Measurements from ENCODE around the gene GRIP2.

Gene GRIP2

DNA sequence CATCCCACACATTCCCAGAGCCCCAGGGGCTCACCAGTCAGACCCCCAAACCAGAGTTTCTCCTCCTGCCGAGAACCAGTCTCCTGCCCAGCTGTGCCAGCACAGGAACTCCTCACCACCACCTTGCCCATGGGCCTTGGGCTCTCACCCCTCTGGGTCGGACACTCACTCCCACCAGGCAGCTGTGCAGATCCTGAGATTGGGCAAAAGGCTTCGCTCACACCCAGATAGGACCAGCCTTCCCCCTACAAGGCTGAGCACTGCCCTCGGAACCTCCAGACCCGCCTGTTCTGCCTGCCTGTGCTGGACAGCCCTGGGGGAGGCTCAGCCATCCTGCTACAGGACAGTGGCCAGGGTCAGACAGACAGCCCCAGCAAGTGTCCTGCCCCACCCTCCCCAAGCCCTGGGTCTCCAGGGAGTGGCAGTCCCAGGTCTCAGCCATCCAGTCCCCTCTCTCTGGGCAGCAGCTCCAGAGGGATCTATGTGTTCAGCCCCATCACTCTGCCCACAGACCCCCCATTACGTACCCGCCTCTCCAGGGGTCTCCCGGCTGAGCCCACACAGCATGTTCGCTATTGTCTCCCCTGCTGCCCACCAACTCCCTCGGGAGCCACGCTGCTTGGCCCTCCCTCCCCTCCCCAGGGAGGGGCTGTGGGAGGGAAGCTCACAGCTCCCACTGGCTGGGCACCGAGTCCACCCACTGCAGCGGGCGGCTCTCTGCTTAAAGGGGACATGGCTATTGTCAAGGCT lies at the start of gene GRIP2:
Gene GRIP2, minus strand, starts transcription at position 601 of the 750 bp plus-strand sequence. Its CDS starts 34 bp downstream, at position 567.
- DNase-seq = no peak

DNA sequence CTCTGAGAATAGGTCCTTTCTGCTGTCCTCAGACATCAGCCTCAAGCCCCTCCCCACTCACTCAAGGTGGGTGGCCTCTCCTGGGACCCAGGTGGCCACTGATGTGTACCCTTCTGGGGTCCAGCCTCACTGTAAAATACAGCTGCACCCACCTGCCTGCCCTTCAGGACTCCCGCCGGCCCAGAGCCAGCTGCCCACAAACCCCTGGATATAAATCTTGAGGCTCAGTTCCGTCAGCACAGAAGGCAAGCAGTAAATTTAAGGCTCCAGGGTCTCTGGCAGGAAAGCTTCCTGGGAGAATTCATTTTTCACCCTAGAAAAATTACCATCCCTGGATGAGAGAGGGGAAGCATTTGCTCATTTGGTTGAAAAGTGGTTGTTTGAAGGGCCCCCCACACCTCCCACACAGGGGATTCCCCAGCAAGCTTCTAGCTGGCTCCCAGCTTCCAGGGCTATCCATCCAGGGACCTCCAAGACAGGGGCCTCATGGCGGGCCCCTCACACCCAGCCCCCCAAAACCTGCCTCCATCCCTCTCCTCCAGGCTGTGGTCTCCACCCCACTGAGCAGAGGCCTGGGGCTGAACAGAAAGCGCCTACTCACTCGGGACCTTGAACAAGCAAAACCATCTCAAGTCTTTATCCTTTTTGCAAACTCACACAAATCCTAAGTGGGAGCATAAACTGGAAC lies 48.4 kb upstream of the GRIP2 start:
- no peak for DNase-seq

DNA sequence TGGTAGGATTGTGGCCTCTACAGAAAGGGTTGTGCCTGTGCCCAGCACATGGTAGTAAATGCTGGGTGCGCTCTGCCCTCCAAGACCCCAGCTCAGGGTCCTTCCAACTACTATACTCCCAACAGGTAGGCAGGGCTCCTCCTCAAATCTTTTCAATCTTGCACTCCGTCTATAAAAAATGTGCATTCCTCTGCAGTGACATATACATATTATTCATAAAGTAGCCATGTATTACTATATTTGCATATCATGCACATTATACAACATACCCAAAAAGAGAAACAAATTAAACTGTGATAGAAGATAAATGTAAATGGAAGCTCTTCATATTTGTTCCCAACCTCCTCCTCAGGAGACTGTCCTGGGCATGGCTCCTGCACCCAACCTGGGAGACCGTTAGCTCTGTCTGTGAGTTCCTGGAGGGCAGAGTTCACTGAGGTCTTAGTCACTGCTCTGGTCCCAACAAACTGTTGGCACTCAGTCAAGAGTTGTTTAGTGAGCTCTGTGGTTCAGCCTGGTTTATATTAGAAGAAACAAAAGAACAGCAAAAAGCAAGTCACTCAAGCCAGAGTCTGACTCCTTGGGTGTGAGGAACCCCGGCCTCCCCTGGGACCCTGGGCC lies 47.7 kb upstream of the GRIP2 start:
- no peak for DNase-seq

DNA sequence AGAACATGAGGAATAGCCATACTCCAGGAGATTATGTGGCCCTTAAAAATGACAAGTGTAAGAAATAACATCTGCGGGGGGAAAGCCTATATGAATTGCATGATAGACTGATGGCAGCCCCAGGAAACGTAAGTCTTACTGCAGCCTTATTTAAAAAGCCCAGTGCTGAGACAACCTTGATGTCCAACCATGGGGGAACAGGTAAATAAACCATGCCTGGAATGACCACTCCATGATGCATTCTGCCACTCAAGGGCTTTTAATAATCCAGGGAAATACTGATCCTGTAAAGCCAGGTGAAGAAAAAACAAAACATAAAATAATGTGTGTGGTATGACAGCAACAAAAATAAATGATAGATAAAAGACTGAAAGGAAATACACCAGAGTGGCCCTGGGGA lies 46.5 kb upstream of the GRIP2 start:
- no peak for DNase-seq

DNA sequence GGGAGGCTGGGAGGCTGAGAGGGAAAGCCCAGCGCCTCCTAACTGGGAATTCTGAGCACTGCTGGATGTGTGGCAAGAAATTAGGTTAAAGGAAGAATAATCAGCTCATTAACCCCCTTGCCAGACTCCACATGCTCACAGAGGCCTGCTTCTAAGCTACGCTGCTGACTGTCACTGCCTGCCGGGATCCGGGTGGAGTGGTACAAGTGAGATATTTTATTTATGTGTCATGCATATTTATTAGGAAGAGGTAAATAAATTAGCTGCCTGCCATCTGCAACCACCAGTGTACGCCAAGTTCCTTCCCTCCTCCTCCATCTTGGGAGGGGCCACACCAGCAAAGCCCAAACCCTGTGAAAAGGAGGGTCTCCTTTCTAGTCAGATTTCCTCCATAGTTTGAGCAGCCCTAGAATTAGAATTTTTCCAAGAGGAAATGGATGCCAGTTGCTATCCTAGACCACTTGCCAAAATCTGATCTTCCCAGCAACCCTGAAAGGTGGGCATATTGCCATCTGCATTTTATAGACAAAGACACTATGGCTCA lies 43.5 kb upstream of the GRIP2 start:
- DNase-seq = no peak

DNA sequence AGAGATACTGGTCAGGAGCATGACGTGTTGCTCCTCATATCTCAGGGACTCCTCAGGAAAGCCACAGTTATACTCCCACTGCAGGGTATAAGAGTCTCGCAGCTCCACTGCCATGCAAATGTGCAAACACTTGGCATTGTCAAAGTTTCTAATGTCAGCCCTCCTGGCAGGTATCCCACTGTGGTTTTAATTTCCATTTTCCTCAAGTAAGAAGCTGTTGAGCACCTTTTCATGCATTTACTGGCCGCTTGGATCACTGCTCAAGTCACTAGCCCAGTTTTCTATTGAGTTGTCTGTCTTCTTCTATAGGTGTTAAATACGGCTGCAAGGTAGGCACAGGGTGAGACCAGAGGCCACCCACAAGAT lies 41.9 kb upstream of the GRIP2 start:
- DNase-seq = no peak

DNA sequence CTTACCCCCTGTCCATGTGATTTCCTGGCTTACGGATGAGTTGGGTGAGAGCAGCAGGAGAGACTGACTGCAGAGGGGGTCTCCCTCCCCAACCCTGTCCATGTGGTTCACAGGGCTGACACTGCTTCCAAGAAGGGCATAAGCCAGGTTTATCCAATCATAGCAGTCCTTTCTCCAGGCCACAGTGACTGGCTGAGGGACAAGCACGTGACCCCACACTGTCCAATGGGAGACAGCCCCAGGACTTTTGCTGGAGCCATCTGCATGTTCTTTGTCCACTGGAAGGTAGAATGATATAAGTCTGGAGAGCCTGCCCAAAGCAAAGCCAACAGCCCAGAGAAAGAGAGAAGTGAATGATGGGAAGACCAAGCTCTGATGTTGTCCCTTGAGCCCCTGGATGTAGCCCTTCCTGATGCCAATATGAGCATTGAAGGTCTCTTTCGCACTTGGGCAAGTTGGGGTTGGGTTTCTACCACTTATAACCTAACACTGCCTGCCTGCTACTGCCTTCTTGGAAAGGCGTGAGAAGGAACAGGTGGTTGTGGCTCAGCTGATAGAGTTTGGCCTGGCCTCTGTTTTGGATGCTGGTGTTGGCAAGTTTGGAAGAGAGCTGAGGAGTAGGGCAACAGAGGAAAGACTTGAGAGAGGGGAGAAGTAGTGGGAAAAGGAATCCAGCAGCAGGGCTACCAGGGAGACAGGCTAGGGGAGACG lies 41.3 kb upstream of the GRIP2 start:
- no peak for DNase-seq

DNA sequence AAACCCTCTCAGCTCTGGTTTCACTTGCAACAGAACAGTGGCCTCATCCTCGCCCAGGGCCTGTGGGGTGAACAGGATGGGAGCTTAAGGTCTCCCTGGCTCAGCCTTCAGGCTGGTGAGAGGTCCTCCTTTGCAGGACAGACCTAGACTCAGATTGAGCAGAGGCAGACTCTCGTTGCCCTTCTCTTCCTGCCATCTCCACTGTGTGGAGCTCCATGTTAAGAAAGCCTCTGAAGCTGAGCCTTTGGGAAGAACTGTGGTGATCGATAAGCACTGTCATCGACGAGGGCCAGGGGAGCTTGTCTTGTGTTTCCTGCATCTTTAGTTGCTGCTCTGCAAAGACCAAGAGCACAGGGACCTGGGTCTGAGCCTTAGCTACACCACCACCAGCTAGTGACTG lies 37.8 kb upstream of the GRIP2 start:
- DNase-seq = no peak

DNA sequence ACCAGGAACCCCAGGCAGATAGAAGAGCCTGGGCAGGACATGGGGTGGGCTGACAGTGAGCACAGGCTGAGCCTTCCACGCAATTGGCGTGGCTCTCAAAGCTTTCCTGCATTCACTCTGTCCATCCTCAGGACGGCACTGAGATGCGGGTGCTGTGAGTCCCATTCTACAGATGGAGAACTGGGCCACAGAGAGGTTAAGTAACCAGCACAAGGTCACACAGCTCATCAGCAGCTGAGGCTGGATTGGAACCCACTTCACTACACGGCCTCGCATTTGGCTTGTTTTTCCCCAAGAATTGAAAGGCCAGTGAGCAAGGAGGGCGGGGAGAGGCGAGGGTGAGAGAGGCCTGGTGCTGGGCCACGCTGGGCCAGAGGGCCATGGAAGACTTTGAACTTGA lies 36.0 kb upstream of the GRIP2 start:
- no peak for DNase-seq

DNA sequence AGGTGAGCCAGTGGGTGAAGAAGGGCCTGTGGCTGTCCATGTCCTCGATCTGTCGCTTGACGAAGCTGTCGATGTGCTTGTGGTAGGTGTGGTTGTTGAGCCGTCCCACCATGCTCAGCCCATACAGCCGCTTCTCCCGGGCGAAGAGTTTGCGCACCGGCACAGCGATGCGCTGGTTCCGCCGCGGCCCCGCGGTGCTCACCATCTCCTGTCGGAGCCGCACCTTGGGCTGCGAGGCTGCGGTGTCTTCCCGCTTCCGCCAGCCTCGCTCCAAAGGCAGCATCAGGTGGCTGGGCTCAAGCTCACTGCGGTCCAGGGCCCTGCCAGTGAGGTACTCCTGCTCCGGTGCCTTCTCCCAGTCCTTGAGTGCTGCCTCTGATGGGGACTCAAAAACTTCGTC lies 34.0 kb upstream of the GRIP2 start:
- no peak for DNase-seq

DNA sequence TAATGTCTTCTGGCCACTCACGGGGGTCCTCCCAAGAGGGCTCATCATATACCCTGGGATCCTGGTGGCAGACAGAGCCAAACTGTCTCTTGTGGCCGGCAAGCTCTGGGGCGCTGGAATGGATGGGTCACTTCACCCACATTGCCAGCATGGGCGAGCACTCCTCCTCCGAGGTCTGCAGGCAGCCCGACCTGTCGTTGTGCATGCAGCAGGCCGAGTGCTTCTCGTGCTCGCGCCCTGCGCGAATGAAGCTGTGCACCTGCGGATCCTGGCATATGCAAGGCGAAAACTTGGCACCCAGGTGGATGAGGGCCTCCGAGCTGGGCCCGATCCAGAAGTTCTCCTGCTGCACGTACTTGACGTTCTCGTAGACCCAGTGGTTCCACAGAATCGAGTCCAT lies 33.6 kb upstream of the GRIP2 start:
- no peak for DNase-seq

DNA sequence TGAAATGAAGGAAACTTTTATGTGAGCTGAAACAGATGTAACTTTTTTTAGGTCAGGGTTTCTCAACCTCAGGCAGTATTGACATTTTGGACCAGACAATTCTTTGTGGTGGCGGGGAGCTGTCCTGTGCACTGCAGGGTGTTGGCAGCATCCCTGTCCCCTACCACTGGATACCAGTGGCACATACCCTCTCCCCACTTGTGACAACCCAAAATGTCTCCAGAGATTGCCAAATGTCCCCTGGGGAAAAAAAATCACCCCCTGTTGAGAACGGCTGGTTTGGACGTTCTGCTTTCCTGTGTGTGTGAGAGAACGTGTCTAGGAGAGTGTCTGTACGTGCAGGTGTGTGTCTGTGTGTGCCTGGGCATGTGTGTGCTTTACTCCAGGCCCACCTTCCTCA lies 30.7 kb upstream of the GRIP2 start:
- DNase-seq = no peak

DNA sequence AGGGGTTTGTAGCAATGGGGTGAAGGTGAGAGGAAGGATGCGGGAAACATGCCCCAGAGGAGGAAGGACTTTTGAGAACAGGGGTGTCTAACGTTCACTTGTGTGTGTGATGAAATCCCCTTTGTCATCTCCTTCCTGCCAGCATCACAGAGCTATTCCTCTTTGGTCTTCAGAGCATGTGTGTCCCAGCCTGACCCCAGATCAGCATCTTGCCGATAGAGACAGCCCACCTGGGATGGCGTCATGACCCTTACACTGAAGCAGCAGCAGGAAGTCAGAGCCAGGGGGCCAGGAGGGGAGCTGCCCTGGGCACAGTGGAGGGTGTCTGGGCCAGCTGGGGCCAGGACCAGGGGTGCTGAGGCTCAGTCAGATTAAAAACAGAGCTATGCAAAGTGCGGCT lies 29.9 kb upstream of the GRIP2 start:
- no peak for DNase-seq

DNA sequence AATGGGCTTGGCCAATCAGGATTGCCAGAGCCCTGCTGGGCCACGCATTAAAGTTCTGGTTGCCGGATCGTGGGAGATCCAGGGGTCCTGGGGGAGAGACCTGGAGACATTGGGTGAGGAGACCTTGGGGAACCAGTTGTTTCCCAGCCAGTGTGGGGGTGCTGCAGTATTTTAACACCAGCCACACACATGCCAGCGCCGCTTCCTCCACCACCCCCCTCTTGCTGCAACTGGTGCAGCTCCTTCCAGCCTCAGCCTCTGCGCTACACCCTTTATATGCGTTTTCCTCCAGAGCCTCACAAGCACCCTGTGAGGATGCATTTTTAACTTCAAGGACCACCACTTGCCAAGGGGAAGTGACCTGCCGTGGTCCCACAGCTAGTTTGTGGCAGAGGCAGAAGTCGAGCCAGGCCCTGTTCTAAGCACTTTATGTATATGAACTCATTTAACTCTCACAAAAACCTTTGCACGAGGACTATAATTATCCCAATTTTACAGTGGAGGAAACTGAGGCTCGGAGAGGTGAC lies 29.4 kb upstream of the GRIP2 start:
- no peak for DNase-seq

DNA sequence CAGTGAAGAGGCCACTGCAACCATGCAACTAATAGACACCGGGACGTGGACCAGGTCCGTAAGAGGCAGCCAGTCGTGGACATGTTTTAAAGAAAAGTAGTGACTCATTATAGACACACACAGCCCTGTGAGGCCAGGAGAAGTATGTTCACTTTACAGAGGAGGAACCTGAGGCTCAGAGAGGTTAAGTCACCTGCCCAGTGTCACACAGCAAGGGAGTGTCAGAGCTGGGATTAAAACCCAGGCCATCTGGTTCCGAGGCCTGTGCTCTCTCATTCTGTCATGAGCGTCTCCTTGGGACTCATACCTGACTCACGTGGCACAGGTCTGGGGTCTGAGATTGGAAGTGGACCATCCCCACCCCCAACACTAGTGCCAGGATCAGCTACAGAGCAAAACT lies 28.1 kb upstream of the GRIP2 start:
- DNase-seq = no peak

DNA sequence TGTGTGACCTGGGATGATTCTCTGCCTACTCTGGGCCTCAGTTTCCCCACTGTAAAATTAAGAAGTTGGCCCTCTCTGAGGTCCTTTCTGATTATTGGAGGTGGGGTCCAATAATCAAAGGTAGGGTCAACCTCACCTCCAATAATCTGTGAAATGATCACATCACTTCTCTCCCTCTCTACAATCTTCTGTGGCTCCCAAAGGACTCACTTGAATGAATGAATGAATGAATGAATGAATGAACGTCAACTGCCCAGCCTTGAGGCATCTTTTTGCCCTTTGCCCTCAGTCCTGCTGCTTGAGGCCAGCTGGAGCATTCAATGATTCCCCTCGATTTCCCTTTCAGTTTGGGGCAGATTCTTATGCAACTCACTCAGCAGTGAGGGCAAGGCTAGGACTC lies 26.7 kb upstream of the GRIP2 start:
- DNase-seq = no peak

DNA sequence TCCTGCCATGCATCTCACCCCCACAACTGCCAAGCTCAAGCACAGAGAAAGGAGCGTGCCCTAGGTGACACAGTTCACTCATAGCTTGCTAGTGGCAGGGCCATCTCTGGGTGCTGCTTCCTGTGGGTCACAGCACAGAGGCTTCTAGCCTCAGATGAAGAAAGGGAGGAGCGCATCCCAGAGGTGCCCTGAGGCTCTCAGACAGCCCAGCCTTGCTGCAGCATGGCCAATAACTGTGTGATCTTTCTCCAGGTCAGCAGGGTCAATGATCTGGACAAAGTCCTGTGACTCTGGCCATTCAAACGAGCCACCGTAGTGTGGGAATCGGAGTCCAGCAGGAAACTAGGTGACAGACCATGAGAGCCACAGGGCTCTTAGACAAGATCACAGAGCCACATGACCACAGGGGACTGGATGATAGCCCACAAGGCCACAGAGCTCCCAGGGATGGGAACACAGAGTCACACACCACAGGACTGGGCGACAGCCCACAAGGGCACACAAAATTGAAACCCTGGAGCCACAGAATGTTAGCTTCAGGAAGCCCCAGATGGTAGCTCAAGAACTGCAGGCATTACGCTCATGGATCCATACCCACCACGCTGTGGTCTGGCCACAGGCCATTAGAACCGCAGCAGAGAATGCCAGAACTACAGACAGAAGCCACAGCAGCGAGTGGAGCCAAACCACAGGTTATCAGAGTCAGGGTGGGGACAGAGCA lies 25.9 kb upstream of the GRIP2 start:
- no peak for DNase-seq

DNA sequence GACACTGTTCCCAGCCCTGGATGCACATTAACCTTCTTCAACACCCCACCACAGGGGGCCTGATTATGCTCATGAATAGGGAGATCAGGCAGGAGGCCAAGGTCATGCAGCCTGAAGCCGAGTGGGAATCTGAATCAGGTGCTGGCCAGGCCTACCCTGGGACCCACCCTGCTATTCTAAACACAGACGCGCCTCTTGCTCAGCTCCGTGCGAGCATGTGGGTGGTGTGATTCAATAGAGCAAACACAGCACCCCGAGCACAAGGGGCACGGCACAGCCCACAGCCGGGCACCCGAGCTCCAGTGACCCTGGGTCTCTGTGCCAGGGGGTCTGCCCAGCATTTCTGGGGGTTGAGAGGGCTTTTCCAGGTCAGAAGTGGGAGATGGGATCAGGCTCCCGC lies 24.6 kb upstream of the GRIP2 start:
- DNase-seq = no peak

DNA sequence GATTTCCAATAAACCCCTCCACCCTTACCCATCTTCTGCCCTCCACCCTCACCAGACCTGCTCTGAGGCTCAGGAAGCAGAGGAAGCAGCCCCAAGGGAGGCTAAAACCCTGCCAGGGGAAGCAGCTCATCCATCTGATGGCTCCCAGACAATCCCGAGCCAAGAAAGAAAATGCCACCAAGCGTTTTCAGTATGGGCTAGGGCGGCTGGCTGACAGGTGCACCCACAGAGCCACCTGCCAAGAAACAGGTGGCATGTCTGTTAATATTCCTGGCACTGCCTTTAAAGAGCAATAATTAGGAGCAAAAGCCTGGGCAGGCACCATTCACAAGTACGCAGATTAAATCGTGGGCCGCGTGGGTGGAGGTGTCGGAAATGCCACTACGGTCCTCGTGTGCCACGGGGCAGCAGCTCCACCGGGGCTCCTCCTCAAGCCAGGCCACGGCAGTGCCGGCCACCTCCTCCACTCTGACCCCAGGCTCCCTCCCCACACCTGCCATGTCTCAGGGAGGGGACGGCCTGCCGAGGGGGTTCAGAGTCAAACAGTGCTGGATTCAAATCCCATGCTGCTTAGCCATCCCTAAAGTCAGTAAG lies 23.9 kb upstream of the GRIP2 start:
- DNase-seq = no peak

DNA sequence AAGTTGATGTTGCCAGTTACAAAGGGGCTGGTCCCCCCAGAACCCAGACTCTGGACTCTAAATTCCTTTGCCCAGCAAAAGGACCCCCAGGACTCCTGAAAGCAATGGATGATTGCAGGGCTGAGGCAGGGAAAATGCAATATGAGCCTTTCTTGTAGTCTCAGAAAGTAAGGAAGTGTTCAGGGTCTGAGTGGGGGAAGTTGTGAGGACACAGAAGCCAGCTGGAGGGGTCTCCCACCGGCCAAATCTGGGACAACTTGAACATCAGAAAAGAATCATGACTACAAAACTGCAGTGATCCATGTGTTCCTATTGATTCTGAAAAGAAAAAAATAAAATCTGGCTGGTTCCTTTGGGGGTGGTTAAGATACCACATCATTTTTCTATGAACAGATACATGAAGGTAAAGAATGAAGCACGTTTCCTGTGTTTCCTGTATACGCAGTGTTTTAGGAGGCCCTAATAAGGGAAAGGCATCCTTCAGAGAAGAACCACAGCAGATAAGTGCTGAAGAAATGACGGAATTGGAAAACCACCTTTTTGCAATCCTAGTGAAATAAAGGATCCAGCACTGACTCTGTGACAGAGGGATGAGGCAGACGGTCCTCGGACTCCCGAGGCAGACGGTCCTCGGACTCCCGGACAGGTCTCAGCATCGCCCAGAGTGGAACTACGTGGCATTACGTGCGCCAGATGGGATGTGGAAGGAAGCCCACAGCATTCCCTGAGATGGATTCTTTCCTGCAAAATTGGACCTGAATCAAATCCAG lies 22.2 kb upstream of the GRIP2 start:
- DNase-seq = no peak
